Kidney (tissue), 2 donors: ENCODE results near the gene PIBF1. TPM values are rescaled to one million over a fixed set of nuclear protein-coding genes. Genes with fewer than 3 reads are reported as not detected.

Experiments used
- polyA plus RNA-seq: library from polyadenylated mRNA; stranded (reverse); fragments of 350-450 nt; fragmentation: Illumina TruSeq; extraction: RNeasy Lipid Tissue Mini Kit (QIAGEN cat#74804); gene quantifications from one replicate; pipeline ENCODE4 v1.2.3, GENCODE V29; 2014; ENCODE audit warnings: low read depth, low replicate concordance; ENCODE audit not compliant: insufficient read depth
- total RNA-seq: library from RNA; stranded (reverse); fragmentation: NEBNext Ultra II Directional; extraction: Animal tissue kit (Norgen Biotek cat#: 25700); gene quantifications from one replicate; pipeline ENCODE4 v1.2.1, GENCODE V29; 2021
- donor health status: DM: yes; HTN: yes; CAD: no.

PIBF1 gene
- total and polyA plus RNA-seq, 2 donors from 2014 or later, result 17.6 to 30.5 TPM

Other genes starting within 250 kb of the PIBF1 start
- 6.5 TPM for gene MZT1, start 54.5 kb upstream of the PIBF1 start, total RNA-seq
- gene MZT1, start 54.5 kb upstream of the PIBF1 start, polyA plus RNA-seq, result 6.8 TPM
- gene BORA, start 54.2 kb upstream of the PIBF1 start, total RNA-seq, result 3.4 TPM
- 1.0 TPM for gene BORA, start 54.2 kb upstream of the PIBF1 start, polyA plus RNA-seq
- gene DIS3, start 233 bp upstream of the PIBF1 start, total RNA-seq, result 29.8 TPM
- gene DIS3, start 233 bp upstream of the PIBF1 start, polyA plus RNA-seq, result 7.5 TPM